ENCODE results near the gene FOXL2NB. TPM values are rescaled to one million over a fixed set of nuclear protein-coding genes. Genes with fewer than 3 reads are reported as not detected.

FOXL2NB gene
- polyA plus RNA-seq (2011; rRNA removed) (2.2 and 2.3 TPM in 2 replicates), polyA plus RNA-seq (2017; fragmentation: RNase III; extraction: RNeasy Plus Mini Kit Qiagen cat#74134 plus additional on column Dnase treatment) (2.6 to 3.5 TPM (median 3.2 TPM) in 3 replicates), polyA minus RNA-seq (2011; rRNA and poly(A)+ RNA removed) (1.9 and 3.3 TPM in 2 replicates)
- polyA plus RNA-seq (2012; cell fraction: cytosol; rRNA removed) = 1.2 and 2.0 TPM in 2 replicates
- polyA plus RNA-seq (2012; cell fraction: nucleus; rRNA removed) = 4.4 and 4.9 TPM in 2 replicates

DNA sequence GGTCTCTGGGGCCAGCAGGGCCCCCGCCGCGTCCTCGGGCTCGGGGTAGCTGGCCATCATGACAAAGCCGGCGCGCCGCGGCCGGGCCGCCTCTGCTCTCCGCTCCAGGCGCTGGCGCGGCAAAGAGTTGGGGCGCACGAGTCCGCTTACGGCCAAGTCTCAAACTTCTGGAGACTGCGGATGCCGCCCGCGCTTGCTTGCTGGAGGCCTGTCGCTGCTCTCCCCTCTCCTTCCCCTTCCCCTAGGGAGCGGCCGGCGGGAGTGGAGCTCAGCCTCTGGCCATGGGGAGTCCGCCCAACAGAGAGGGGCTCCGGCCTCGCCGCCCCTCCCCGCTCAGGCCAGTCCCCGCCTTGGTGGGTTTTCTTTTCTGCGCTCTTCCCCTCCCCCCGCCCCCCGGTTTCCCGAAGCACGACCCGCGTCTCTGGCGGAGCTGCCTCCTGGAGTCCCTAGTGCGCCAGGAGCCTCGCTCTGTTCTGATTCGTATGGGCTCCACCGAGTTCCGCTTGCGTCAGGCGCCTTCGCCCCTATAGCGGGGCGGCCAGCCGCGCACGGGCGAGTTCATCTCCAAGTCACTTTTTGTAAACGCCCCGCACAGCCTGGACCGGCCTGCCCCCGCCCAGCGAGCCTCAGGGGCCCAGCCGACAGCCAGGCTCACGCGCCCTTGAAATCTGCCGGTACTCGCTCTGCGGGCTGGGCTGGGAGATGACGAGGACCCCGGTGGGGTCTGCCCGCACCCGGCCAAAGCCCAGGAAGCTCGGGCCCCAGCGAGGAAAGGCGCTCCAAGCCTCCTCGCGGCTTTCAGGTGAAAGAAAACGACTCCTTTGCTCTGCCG is at the start of gene FOXL2NB, which contains the start of gene FOXL2:
FOXL2NB (plus strand) TSS at position 555 of the 832 bp plus-strand sequence; CDS start at position 703, 148 bp downstream.
FOXL2 (minus strand) TSS at position 475 of the 832 bp plus-strand sequence; CDS start at position 60, 415 bp downstream.
- Histone ChIP-seq H3K4me2 (peak within 1 kb of the TSS; percentile 85), H3K9me3 (no peaks in the 10 kb centered on the region), H3K4me1 (peaks cover 3% of the 10 kb centered on the region; the same call in 1 of the 3 replicates), H3K27ac (peak within 1 kb of the TSS; percentile 86 to 89), H3K4me3 (peak within 1 kb of the TSS; percentile 63)
- FAIRE-seq = no peak
- DNase-seq (ENCODE audit: low read depth in 1 of 2, low spot score in 1 of 2) = peak; percentile 23 to 67
- CTCF ChIA-PET = interaction anchor here (1.0 to 2.4 kb wide), 5 partner anchors 11 to 382 kb away, joined by 4 to 7 read pairs (median 6); no protein-coding TSS in a partner anchor
- POLR2A ChIA-PET = interaction anchor here (0.6 to 1.2 kb wide), 5 partner anchors 11 to 398 kb away, joined by 3 to 8 read pairs (median 3); no protein-coding TSS in a partner anchor
- peak; percentile 82 to 90 for ATAC-seq
- TF ChIP-seq USF2 (IDR thresholded peaks at IDR 0.05) (no peak), POLR2A (IDR thresholded peaks at IDR 0.05; ENCODE audit: low read length) (peak; percentile 24)
- TF ChIP-seq, protein P1, sequence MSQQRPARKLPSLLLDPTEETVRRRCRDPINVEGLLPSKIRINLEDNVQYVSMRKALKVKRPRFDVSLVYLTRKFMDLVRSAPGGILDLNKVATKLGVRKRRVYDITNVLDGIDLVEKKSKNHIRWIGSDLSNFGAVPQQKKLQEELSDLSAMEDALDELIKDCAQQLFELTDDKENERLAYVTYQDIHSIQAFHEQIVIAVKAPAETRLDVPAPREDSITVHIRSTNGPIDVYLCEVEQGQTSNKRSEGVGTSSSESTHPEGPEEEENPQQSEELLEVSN (IDR thresholded peaks at IDR 0.05; ENCODE audit: borderline replicate concordance, low read depth) = 0 out of 2 replicates have a peak, but pooled peaks have one; percentile 25
- WGBS (ENCODE audit: missing lambda C conversion rate) = 25% methylated on average over 10 of the region's 78 CpGs

DNA sequence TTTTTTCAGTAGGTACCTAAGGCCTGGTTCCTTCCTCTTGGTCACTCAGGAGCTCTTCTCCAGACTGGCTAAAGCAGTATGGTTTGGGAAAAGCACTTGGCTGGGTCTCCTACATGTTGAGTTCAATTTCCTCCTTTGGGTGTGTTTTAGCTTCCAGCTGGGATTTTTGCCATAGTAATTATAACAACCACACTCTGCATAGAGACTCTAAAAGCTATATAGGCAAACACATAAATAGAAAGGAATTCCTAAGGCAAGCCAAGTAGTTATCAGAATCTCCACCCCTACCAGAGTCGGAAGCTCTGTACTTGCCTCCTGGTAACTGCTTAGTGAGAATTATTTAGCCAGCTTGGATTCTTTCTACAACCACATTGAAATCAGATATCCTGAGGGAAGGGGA is 48.7 kb upstream of the FOXL2NB start:
- TF ChIP-seq HES2 (IDR thresholded peaks at IDR 0.05) = no peak
- no peak for TF ChIP-seq TP53 (CRISPR knock-in tag; IDR thresholded peaks at IDR 0.05)
- TF ChIP-seq BHLHE40 (IDR thresholded peaks at IDR 0.05; ENCODE audit: low read depth, low read length) = no peak
- no peak for TF ChIP-seq CEBPB (IDR thresholded peaks at IDR 0.05)
- TF ChIP-seq PHF8 (IDR thresholded peaks at IDR 0.05; ENCODE audit: borderline replicate concordance, low read depth) = no peak
- TF ChIP-seq FOSL2 (IDR thresholded peaks at IDR 0.05) = no peak
- TF ChIP-seq FOSL2 (CRISPR knock-in tag; IDR thresholded peaks at IDR 0.05) = no peak
- TF ChIP-seq EP300 (IDR thresholded peaks at IDR 0.05) = no peak
- no peak for TF ChIP-seq RNF2 (IDR thresholded peaks at IDR 0.05; ENCODE audit: borderline replicate concordance, low read depth)
- no peak for TF ChIP-seq ZNF302 (CRISPR knock-in tag; IDR thresholded peaks at IDR 0.05)
- TF ChIP-seq ATOH8 (CRISPR knock-in tag; IDR thresholded peaks at IDR 0.05; ENCODE audit: low read depth) = no peak
- no peak for TF ChIP-seq RCOR1 (IDR thresholded peaks at IDR 0.05; ENCODE audit: low read depth, low read length)
- no peak for TF ChIP-seq JUNB (IDR thresholded peaks at IDR 0.05)
- no peak for TF ChIP-seq CHD4 (IDR thresholded peaks at IDR 0.05; ENCODE audit: borderline replicate concordance)
- TF ChIP-seq FOSB (CRISPR knock-in tag; IDR thresholded peaks at IDR 0.05) = no peak

DNA sequence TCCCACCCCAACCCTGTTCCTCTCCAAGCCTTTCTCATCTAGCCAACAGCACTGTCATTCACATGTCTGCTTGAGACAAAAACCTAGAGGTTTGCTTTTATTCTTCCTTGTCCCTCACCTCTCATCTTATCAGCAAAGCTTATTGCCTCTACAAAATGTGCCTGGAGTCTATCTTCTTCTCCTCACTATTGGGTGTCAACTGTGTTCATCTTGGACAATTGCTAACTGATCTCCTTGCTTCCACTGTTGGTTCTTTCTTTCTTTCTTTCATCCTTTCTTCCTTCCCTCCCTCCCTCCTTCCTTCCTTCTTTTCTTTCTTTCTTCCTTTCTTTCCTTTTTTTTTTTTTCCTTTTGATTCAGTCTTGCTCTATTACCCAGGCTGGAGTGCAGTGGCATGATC is 48.3 kb upstream of the FOXL2NB start:
- H3K27ac ChIP-seq = no peak overlapping the region
- H3K4me1 ChIP-seq = no peaks in the 10 kb centered on the region
- ChIA-PET POLR2A (no interaction called here), CTCF (interaction anchor here (0.5 to 3.5 kb wide), 4 partner anchors 17 to 446 kb away, joined by 3 to 19 read pairs (median 4); no protein-coding TSS in a partner anchor)
- no peak overlapping the region for H3K4me3 ChIP-seq
- FAIRE-seq (no peak), ATAC-seq (no peak), DNase-seq (ENCODE audit: low read depth in 1 of 2, low spot score in 1 of 2) (no peak)
- no peak overlapping the region for H3K4me2 ChIP-seq
- H3K9me3 ChIP-seq = no peaks in the 10 kb centered on the region
- no peak for TF ChIP-seq TFCP2L1 (CRISPR knock-in tag; IDR thresholded peaks at IDR 0.05)
- no peak for TF ChIP-seq ZNF302 (CRISPR knock-in tag; IDR thresholded peaks at IDR 0.05)
- no peak for TF ChIP-seq HOXA7 (CRISPR knock-in tag; IDR thresholded peaks at IDR 0.05)
- no peak for TF ChIP-seq HOXB13 (CRISPR knock-in tag; IDR thresholded peaks at IDR 0.05; ENCODE audit: low read depth)
- TF ChIP-seq POLR2A (IDR thresholded peaks at IDR 0.05; ENCODE audit: low read length) = no peak
- TF ChIP-seq JUNB (IDR thresholded peaks at IDR 0.05) = no peak
- TF ChIP-seq GATA3 (IDR thresholded peaks at IDR 0.05; ENCODE audit: borderline replicate concordance) = no peak
- no peak for TF ChIP-seq ELK1 (IDR thresholded peaks at IDR 0.05; ENCODE audit: low read depth, low read length)
- TF ChIP-seq HDAC2 (IDR thresholded peaks at IDR 0.05) = no peak
- TF ChIP-seq FOXS1 (CRISPR knock-in tag; IDR thresholded peaks at IDR 0.05) = no peak
- TF ChIP-seq CBX2 (IDR thresholded peaks at IDR 0.05; ENCODE audit: borderline replicate concordance, low read depth) = no peak
- TF ChIP-seq CEBPB (IDR thresholded peaks at IDR 0.05) = no peak
- no peak for TF ChIP-seq NPAS2 (CRISPR knock-in tag; IDR thresholded peaks at IDR 0.05; ENCODE audit: borderline replicate concordance)
- no peak for TF ChIP-seq MYC (IDR thresholded peaks at IDR 0.05; ENCODE audit: borderline replicate concordance, low read length)

More for the DNA sequence above, 48.7 kb upstream of the FOXL2NB start:
- Histone ChIP-seq H3K9me3 (no peaks in the 10 kb centered on the region), H3K27ac (no peak overlapping the region), H3K4me3 (no peak overlapping the region), H3K4me1 (no peaks in the 10 kb centered on the region), H3K4me2 (no peak overlapping the region)
- no peak for ATAC-seq
- ChIA-PET POLR2A (no interaction called here), CTCF (interaction anchor here (0.5 to 3.5 kb wide), 2 partner anchors 17 to 111 kb away, joined by 3 to 19 read pairs; no protein-coding TSS in a partner anchor)
- no peak for DNase-seq (ENCODE audit: low read depth in 1 of 2, low spot score in 1 of 2)
- 73% methylated on average over 1 of the region's 1 CpG for WGBS (ENCODE audit: missing lambda C conversion rate)
- FAIRE-seq = no peak
